Naive thymus-derived CD8-positive, alpha-beta T cell (primary cell): Measurements from ENCODE around the gene PADI2. TPM values are rescaled to one million over a fixed set of nuclear protein-coding genes. Genes with fewer than 3 reads are reported as not detected.

Experiments used
- ATAC-seq, 2 donors: fragments of 150-1000 bp; cut with Tn5 transposase in 1 of 2; sonication (Bioruptor Pico), chemical (Tn5 transposase) in 1 of 2; 1 replicate in 1 of 2; 2 replicates in 1 of 2; pipeline ENCODE4 v1.10.0; 2021; ENCODE audit warnings: mild to moderate bottlenecking in 2 of 2, moderate library complexity in 2 of 2
- POLR2A ChIA-PET: fragments of 350-600 bp; sonication (Branson Sonifier 250); formaldehyde crosslinking; loops from one replicate; lab custom pipeline; 2021; ENCODE audit warnings: antibody characterized with exemption; lab: Charles Lee
- DNase-seq, 10 donors: peaks; one replicate each; pipeline versions ENCODE4 v3.0.0 to v3.0.0-alpha.2; 2020 to 2022
- H3K27ac Mint-ChIP-seq, 10 donors: one replicate each; pipeline ENCODE4 v1.8.0; 2020 to 2022; ENCODE audit warnings: mild to moderate bottlenecking in 10 of 10, mixed read lengths in 10 of 10, moderate library complexity in 4 of 10, inconsistent platforms in 1 of 10
- H3K27me3 Mint-ChIP-seq, 5 donors: one replicate each; pipeline ENCODE4 v1.8.0; 2021 to 2022; ENCODE audit warnings: mixed read lengths in 5 of 5
- H3K36me3 Mint-ChIP-seq, 3 donors: one replicate each; pipeline ENCODE4 v1.8.0; 2020 to 2022; ENCODE audit warnings: mixed read lengths in 3 of 3, mild to moderate bottlenecking in 2 of 3, inconsistent platforms in 1 of 3
- H3K4me1 Mint-ChIP-seq, 4 donors: one replicate each; pipeline ENCODE4 v1.8.0; 2021 to 2022; ENCODE audit warnings: mixed read lengths in 4 of 4
- H3K4me3 Mint-ChIP-seq, 10 donors: one replicate each; pipeline ENCODE4 v1.8.0; 2020 to 2022; ENCODE audit warnings: mild to moderate bottlenecking in 10 of 10, mixed read lengths in 10 of 10, moderate library complexity in 6 of 10, inconsistent platforms in 1 of 10
- H3K9me3 Mint-ChIP-seq, 9 donors: one replicate each; pipeline ENCODE4 v1.8.0; 2020 to 2022; ENCODE audit warnings: mixed read lengths in 9 of 9, mild to moderate bottlenecking in 3 of 9, inconsistent platforms in 1 of 9, moderate library complexity in 1 of 9
- polyA plus RNA-seq, 3 donors: library from polyadenylated mRNA; unstranded; fragments of 300-500 nt; fragmentation: Illumina TruSeq; gene quantifications; one replicate each; pipeline ENCODE4 v1.2.3, GENCODE V29; 2021
- total RNA-seq, 8 experiments: library from RNA in 2 of 8; stranded (reverse) in 2 of 8; gene quantifications; one replicate each; pipeline ENCODE4 v1.2.3 and lab custom pipeline; 2021 to 2026

PADI2 gene
- total RNA-seq (not detected), polyA plus RNA-seq (under 1 TPM in 1 of 3 donors, not detected in 2; 0.06 TPM), total RNA-seq (lab: John Stamatoyannopoulos, UW) (0 to 0.07 (median 0) reads per million in 6 experiments)

DNA sequence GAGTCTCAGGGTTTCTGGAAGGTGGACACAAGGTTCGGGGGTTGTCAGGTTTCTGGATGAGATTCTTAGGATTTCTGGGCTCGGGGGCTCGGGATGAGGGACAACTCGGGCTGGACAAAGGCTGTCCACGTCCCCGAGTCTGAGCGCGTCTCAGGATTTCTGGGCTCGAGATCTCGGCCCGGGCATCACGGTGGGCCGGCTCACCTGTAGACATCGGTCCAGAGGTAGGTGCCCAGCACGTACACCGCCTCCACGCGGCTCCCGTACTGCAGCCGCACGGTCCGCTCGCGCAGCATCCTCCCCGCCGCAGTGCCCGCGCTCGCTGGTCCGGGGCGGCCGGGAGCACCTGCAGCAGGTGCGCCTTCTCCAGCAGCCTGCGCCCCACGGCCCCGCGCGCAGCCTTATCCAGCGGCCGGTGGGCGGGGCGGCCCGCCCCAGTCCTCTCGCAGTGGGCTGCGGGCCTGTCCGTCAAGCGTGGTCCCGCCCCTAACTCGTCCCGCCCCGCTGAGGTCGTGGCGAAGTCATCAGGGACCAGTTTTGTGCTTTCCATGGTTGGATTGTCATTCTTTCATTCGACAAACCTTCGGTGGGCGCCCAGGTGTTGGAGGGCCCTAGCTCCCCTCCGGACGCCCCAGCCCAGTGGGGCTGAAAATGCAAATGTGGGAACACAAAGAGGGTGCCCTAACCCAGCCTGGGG lies at the start of gene PADI2:
PADI2 (minus strand) TSS at position 376 of the 697 bp plus-strand sequence; CDS start at position 296, 80 bp downstream.
- POLR2A ChIA-PET = no interaction called here
- H3K36me3 Mint-ChIP-seq = no peaks in the 10 kb centered on the region
- ATAC-seq (peak; percentile 85 to 98), DNase-seq (peak in 9 of 10 donors; percentile 4 to 52 (median 38))
- H3K4me1 Mint-ChIP-seq = peaks cover 5 to 16% (median 12%) of the 10 kb centered on the region in 4 donors
- peaks cover 16 to 74% (median 42%) of the 10 kb centered on the region in 5 donors for H3K27me3 Mint-ChIP-seq
- peak within 1 kb of the TSS in 1 of 10 donors; percentile 29 for H3K27ac Mint-ChIP-seq
- H3K9me3 Mint-ChIP-seq = no peaks in the 10 kb centered on the region
- H3K4me3 Mint-ChIP-seq = peak within 1 kb of the TSS; percentile 13 to 74 (median 58)

DNA sequence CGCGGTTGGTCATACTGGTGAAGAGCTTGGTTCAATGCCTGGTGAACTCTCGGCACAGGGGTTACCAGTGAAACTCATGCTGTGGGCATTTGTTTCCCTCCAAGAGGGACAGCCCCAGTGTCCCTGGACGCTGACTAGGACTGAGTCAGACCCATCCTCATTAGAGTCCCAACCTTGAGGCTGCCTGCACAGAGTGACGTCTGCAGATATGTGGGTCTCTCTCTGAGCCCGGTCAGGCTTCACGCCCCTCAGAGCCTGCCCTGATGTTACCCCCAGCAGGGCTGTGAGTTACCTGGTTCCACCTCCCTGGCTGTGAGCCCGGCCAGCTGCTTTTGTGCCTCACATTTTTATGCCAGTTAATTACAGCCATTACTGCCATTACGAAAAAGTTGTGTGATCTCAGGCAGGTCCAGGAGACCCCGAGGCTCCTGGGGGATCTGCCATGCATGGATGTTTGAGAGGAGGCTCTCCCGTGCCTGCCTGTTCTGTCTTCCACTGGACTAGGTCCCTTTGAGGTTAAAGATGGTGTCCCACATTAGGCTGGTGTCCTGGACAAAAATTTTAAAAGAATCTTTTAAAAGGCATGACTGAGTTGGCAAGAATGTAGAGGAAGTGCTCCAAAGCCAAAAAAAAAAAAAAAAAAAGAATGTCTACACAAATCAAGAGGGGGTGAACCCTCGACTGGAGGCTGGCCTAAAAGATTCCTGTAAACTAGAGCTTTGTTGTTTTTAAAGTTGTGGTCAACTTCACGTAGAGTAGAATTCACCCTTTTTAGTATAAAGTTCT lies 49.0 kb upstream of the PADI2 start:
- POLR2A ChIA-PET = no interaction called here
- H3K27me3 Mint-ChIP-seq = peaks cover 4 to 41% (median 12%) of the 10 kb centered on the region in 5 donors
- H3K4me3 Mint-ChIP-seq = no peak overlapping the region
- peaks cover 0 to 3% (median 2%) of the 10 kb centered on the region in 3 donors for H3K36me3 Mint-ChIP-seq
- peaks cover 0 to 3% (median 0%) of the 10 kb centered on the region in 4 donors for H3K4me1 Mint-ChIP-seq
- peaks cover 0 to 1% (median 0%) of the 10 kb centered on the region in 9 donors for H3K9me3 Mint-ChIP-seq
- DNase-seq = no peak
- no peak overlapping the region for H3K27ac Mint-ChIP-seq
- no peak for ATAC-seq

DNA sequence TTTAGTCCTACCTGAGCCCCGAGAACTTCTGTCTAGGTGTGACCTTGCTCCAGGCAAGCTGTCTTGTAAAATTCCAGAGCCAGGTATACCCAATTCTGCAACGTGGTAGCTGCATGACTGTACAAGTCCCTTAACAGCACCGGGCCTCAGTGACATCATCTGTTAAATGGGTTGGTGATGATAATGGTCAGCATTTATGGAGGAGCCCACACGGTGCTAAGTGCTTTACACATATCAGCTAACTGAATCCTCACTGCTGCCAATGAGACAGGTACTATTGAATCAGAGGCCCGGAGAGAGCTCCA lies 48.5 kb upstream of the PADI2 start:
- Mint-ChIP-seq H3K27me3 (peaks cover 2 to 36% (median 7%) of the 10 kb centered on the region in 5 donors), H3K27ac (no peak overlapping the region), H3K9me3 (peaks cover 0 to 1% (median 0%) of the 10 kb centered on the region in 9 donors), H3K36me3 (no peaks in the 10 kb centered on the region), H3K4me3 (no peak overlapping the region), H3K4me1 (no peaks in the 10 kb centered on the region)
- DNase-seq = no peak
- POLR2A ChIA-PET = interaction anchor here (0.5 kb wide), 1 partner anchor 1856 kb away, joined by 3 read pairs; no protein-coding TSS in a partner anchor
- ATAC-seq = no peak

GRCh38 chr1:17167041-17167785 lies 48.0 kb upstream of the PADI2 start:
- Mint-ChIP-seq H3K36me3 (no peaks in the 10 kb centered on the region), H3K27me3 (peaks cover 2 to 34% (median 7%) of the 10 kb centered on the region in 5 donors), H3K27ac (no peak overlapping the region), H3K9me3 (peaks cover 0 to 1% (median 0%) of the 10 kb centered on the region in 9 donors), H3K4me3 (no peak overlapping the region), H3K4me1 (no peaks in the 10 kb centered on the region)
- ATAC-seq (no peak), DNase-seq (no peak)
- POLR2A ChIA-PET = interaction anchor here (0.5 kb wide), 1 partner anchor 1857 kb away, joined by 3 read pairs; no protein-coding TSS in a partner anchor

GRCh38 chr1:17165823-17166222 lies 46.6 kb upstream of the PADI2 start:
- DNase-seq (no peak), ATAC-seq (no peak)
- Mint-ChIP-seq H3K36me3 (no peaks in the 10 kb centered on the region), H3K4me3 (no peak overlapping the region), H3K27me3 (peaks cover 2 to 34% (median 7%) of the 10 kb centered on the region in 5 donors), H3K9me3 (peaks cover 0 to 1% (median 0%) of the 10 kb centered on the region in 9 donors), H3K27ac (no peak overlapping the region), H3K4me1 (no peaks in the 10 kb centered on the region)
- POLR2A ChIA-PET = no interaction called here

DNA sequence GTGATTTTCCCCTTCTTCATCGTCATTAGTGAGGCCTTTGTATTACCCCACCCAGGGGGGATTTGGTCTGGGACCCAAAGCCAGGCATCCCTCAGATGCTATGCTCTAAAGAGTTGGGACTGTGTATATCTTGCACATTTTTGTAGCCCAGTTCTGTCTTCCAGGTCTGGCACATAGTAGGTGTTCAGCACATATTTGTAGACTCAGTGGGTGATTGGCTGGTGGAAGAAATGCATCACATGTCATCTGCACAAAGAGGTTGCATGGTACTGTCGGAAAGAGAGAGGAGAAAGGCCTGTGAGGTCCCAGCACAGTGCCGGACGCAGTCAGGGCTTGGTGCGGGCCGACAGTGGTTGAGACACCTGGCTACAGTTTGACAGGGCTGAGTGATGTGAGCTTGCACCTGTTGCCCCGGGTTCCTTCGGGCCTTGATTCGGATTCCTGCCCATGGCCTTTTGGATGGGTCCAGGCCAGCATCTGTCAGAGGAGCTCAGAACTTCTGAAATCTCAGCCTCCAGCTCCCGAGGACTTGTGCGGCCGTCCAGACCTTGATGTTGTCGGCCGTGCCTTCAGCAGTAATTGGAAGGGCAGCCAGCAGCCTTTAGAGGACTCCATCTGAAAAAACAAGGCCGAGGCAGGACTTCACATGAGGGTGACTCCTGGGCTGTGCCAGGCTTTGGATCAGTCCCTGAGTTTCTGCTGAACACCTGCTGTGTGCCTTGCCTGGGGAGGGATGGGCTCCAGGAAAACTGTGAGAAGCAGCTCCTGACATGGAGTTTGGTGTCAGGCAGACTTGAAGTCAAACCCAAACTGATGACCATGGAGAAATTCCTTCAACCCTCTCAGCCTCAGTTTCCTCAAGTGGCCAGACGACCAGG lies 44.8 kb upstream of the PADI2 start:
- no peak for ATAC-seq
- Mint-ChIP-seq H3K4me3 (no peak overlapping the region), H3K27me3 (peaks cover 2 to 34% (median 7%) of the 10 kb centered on the region in 5 donors), H3K4me1 (no peaks in the 10 kb centered on the region), H3K9me3 (peaks cover 0 to 5% (median 0%) of the 10 kb centered on the region in 9 donors), H3K27ac (no peak overlapping the region), H3K36me3 (no peaks in the 10 kb centered on the region)
- no peak for DNase-seq
- POLR2A ChIA-PET = interaction anchor here (0.6 kb wide), 1 partner anchor 12 kb away, joined by 4 read pairs; no protein-coding TSS in a partner anchor

GRCh38 chr1:17163371-17163770 lies 44.1 kb upstream of the PADI2 start:
- no peaks in the 10 kb centered on the region for H3K36me3 Mint-ChIP-seq
- H3K27me3 Mint-ChIP-seq = peaks cover 0 to 34% (median 7%) of the 10 kb centered on the region in 5 donors
- no peak for DNase-seq
- H3K4me3 Mint-ChIP-seq = no peak overlapping the region
- POLR2A ChIA-PET = no interaction called here
- H3K9me3 Mint-ChIP-seq = peaks cover 0 to 5% (median 0%) of the 10 kb centered on the region in 9 donors
- ATAC-seq = no peak
- H3K27ac Mint-ChIP-seq = no peak overlapping the region
- H3K4me1 Mint-ChIP-seq = no peaks in the 10 kb centered on the region

DNA sequence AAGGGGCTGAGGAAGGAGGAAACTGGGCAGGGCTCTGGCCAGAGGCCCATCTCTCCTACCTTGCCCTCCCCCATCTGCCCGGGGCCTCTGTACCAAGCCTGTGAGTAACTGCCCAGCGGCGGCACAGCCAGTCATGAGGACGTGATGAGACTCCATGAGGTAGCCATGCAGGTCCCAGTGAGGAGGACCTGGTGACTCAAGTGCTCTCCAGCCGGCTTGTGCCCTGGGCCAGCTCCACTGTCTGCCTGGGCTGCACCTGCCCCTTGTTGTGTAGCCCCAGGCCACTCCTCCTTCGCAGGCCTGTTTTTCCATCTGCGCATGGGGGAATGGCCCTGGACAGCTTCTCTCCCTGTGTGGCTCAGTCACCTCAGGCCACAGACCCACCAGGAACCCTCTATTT lies 43.7 kb upstream of the PADI2 start:
- no peak for DNase-seq
- H3K9me3 Mint-ChIP-seq = peaks cover 0 to 8% (median 0%) of the 10 kb centered on the region in 9 donors
- H3K36me3 Mint-ChIP-seq = no peaks in the 10 kb centered on the region
- POLR2A ChIA-PET = no interaction called here
- H3K4me1 Mint-ChIP-seq = no peaks in the 10 kb centered on the region
- H3K27me3 Mint-ChIP-seq = peaks cover 0 to 34% (median 7%) of the 10 kb centered on the region in 5 donors
- ATAC-seq = no peak
- H3K4me3 Mint-ChIP-seq = no peak overlapping the region
- no peak overlapping the region for H3K27ac Mint-ChIP-seq

GRCh38 chr1:17161926-17162800 lies 42.9 kb upstream of the PADI2 start:
- POLR2A ChIA-PET = no interaction called here
- no peak for DNase-seq

DNA sequence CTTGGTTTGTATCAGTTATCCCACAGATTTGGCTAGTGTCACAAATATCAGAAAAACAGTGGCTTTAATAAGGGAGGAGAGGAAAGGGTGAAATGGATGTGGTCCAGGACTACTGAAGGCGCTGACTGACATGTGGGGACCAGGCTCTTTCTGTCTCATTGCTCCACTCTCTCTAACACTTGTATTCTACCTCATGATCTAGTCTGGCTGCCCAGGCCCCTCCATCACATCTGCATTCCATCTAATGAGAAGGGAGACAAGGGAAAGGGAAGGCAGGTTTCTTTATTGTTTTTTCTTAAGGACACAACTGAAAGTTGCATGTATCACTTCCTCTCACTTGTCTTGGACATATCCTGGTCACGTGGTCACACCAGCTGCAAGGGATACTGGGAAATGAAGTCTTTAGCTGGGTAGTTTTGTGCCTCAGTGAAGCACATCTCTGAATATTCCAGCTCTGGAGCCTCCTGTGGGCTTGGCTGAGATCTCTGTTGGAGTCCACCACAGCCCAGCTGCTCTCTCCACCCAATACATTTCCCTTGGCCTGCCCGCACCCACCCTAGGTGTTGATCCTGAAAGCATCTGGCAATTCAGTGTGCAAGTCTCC lies 42.0 kb upstream of the PADI2 start:
- Mint-ChIP-seq H3K36me3 (peaks cover 0 to 11% (median 4%) of the 10 kb centered on the region in 3 donors), H3K9me3 (peaks cover 0 to 19% (median 11%) of the 10 kb centered on the region in 9 donors), H3K4me3 (no peak overlapping the region), H3K27ac (no peak overlapping the region), H3K27me3 (peaks cover 1 to 26% (median 8%) of the 10 kb centered on the region in 5 donors), H3K4me1 (no peaks in the 10 kb centered on the region)
- no peak for DNase-seq
- ATAC-seq = no peak
- POLR2A ChIA-PET = no interaction called here

More at GRCh38 chr1:17161926-17162800, 42.9 kb upstream of the PADI2 start:
- peaks cover 0 to 4% (median 0%) of the 10 kb centered on the region in 3 donors for H3K36me3 Mint-ChIP-seq
- ATAC-seq = no peak
- no peaks in the 10 kb centered on the region for H3K4me1 Mint-ChIP-seq
- H3K4me3 Mint-ChIP-seq = no peak overlapping the region
- no peak overlapping the region for H3K27ac Mint-ChIP-seq
- H3K27me3 Mint-ChIP-seq = peaks cover 0 to 27% (median 3%) of the 10 kb centered on the region in 5 donors
- H3K9me3 Mint-ChIP-seq = peaks cover 0 to 10% (median 5%) of the 10 kb centered on the region in 9 donors
